Heart left ventricle (tissue), 13 donors: Measurements from ENCODE around the gene IGF2R.

Experiments used
- POLR2A ChIP-seq, 2 donors: fragments of 450-650 bp; IDR thresholded peaks; one replicate each; pipeline ENCODE4 v1.6.1; 2017; ENCODE audit warnings: antibody characterized with exemption in 2 of 2, mild to moderate bottlenecking in 2 of 2, moderate library complexity in 2 of 2
- TF ChIP-seq, protein P1 (sequence below), 12 donors: fragments of 200-600 bp; sonication (generic) in 4 of 12; IDR thresholded peaks; one replicate each; pipeline versions ENCODE4 v1.5.0 to v1.8.0; 2018 to 2022; ENCODE audit warnings: antibody characterized with exemption in 12 of 12, mild to moderate bottlenecking in 5 of 12
- donor health status: ischemic (EF 13 %, LVEDD 7.1; RV severe dilation, severe dysfunction).
- donor health status: DM: no; HTN: yes; CAD: no.
- donor health status: DM: no; HTN: no; CAD: no.
- donor health status: ischemic (EF 25% LVEDD 6.9; RV normal size, moderate dysfunction).
- donor health status: ischemic (EF 25% LVEDD 5.7; RV mildly dilated, moderate dysfunction).
- donor health status: ischemic (EF 35%, LVEDD 5.7; RV mildly dilated, moderate dysfunction).
- donor health status: nonischemic (EF 11% LVEDD 7.7; RV severe dilation, severe dysfunction).
- donor health status: DM: yes; HTN: yes; CAD: no.
- donor health status: PGD.
- donor health status: ischemic (EF 29% LVEDD 5.4; RV normal size, mild dysfunction).
- donor health status: nonischemic (EF 23%, LVEDD 6.1; RV moderate dilation, normal function).

DNA sequence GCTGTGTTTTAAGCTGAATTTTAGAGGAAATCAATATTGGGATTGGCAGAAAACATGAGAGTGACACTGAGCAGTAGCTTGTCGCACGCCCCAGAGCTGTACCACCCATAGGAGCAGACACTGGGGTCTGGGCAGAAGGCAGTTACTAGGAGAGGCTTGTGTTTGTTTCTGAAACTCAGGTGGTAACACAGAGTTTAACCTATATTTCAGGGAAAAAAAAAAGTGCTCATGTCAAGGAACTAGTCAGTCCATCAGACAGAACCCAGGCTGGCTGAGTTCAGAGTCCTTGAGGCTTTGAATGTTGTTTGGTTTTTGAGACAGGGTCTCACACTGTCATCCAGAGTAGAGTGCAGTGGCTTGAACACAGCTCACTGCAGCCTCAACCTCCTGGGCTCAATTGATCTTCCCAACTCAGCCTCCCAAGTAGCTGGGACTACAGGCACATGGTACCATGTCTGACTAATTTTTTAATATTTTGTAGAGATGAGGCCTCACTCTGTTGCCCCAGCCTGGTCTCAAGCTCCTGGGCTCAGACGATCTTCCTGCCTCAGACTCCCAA is 159.3 kb downstream of the IGF2R start:
- TF ChIP-seq, protein P1, sequence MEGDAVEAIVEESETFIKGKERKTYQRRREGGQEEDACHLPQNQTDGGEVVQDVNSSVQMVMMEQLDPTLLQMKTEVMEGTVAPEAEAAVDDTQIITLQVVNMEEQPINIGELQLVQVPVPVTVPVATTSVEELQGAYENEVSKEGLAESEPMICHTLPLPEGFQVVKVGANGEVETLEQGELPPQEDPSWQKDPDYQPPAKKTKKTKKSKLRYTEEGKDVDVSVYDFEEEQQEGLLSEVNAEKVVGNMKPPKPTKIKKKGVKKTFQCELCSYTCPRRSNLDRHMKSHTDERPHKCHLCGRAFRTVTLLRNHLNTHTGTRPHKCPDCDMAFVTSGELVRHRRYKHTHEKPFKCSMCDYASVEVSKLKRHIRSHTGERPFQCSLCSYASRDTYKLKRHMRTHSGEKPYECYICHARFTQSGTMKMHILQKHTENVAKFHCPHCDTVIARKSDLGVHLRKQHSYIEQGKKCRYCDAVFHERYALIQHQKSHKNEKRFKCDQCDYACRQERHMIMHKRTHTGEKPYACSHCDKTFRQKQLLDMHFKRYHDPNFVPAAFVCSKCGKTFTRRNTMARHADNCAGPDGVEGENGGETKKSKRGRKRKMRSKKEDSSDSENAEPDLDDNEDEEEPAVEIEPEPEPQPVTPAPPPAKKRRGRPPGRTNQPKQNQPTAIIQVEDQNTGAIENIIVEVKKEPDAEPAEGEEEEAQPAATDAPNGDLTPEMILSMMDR (IDR thresholded peaks at IDR 0.05) = no peak
- no peak for TF ChIP-seq POLR2A (IDR thresholded peaks at IDR 0.05)
